K562 (cell line): Measurements from ENCODE around the gene TKTL1. TPM values are rescaled to one million over a fixed set of nuclear protein-coding genes. Genes with fewer than 3 reads are reported as not detected.

ENCODE experiments used
- ATF1 ChIP-seq, 2 experiments: fragments of 450-650 bp in 1 of 2; IDR thresholded peaks; 2 replicates each; pipeline ENCODE4 v1.6.1; 2016; ENCODE audit warnings: missing compliant biosample characterization in 1 of 2, missing genetic modification characterization in 1 of 2
- DDX20 ChIP-seq: fragments of 450-650 bp; IDR thresholded peaks from 2 replicates; pipeline ENCODE4 v1.6.1; 2016; ENCODE audit warnings: missing genetic modification characterization, low read depth, mild to moderate bottlenecking, missing compliant biosample characterization, moderate library complexity
- MCM2 ChIP-seq: fragments of 450-650 bp; IDR thresholded peaks from 2 replicates; pipeline ENCODE4 v1.6.1; 2017; ENCODE audit warnings: low read depth, mild to moderate bottlenecking
- SMAD3 ChIP-seq: fragments of 450-650 bp; formaldehyde crosslinking; conservative IDR thresholded peaks from 2 replicates; pipeline ENCODE4 v1.4.0; 2020; ENCODE audit warnings: mild to moderate bottlenecking
- TCF7L2 ChIP-seq: fragments of 150-350 bp; IDR thresholded peaks from 2 replicates; pipeline ENCODE4 v1.6.1; 2016; ENCODE audit warnings: low read depth, mild to moderate bottlenecking, low read length, moderate library complexity
- ZNF263 ChIP-seq: sonication (generic); formaldehyde crosslinking; IDR thresholded peaks from 2 replicates; pipeline ENCODE4 v1.8.0; 2022; ENCODE audit warnings: mild to moderate bottlenecking, missing genetic modification reagents, borderline replicate concordance
- ZNF3 ChIP-seq: fragments of 250-450 bp; sonication (Bioruptor Pico); IDR thresholded peaks from 2 replicates; pipeline ENCODE4 v1.5.0; 2021; ENCODE audit warnings: mild to moderate bottlenecking, moderate library complexity
- ZNF586 ChIP-seq: fragments of 450-650 bp; formaldehyde crosslinking; conservative IDR thresholded peaks from 2 replicates; pipeline ENCODE4 v1.4.0; 2020; ENCODE audit warnings: mild to moderate bottlenecking, moderate library complexity
- polyA plus RNA-seq, 8 experiments: library from polyadenylated mRNA; depleted of rRNA in 4 of 8; stranded (reverse) in 5 of 8; unstranded in 3 of 8; fragments of >200 nt; fragmentation: Nextera tagmentation in 2 of 8; fragmentation: Illumina TruSeq in 1 of 8; extraction: Ambion mirVana in 2 of 8; extraction: Trizol in 1 of 8; gene quantifications; 2 replicates each; pipeline versions ENCODE4 v1.2.1 to v1.2.3, GENCODE V29; 2011 to 2014; ENCODE audit warnings: inconsistent platforms in 1 of 8, missing spikeins in 1 of 8
- total RNA-seq, 7 experiments: library from RNA; depleted of rRNA in 6 of 7; stranded (reverse); fragments of >200 nt in 6 of 7; fragmentation: Illumina TruSeq in 2 of 7; extraction: Trizol in 2 of 7; gene quantifications; 2 replicates each; pipeline versions ENCODE4 v1.2.1 to v1.2.3, GENCODE V29; 2011 to 2021; ENCODE audit warnings: low replicate concordance in 1 of 7
- TF ChIP-seq, protein P1 (sequence below): sonication (generic); formaldehyde crosslinking; IDR thresholded peaks from 2 replicates; pipeline ENCODE4 v1.8.0; 2022; ENCODE audit warnings: mild to moderate bottlenecking, missing genetic modification reagents, borderline replicate concordance
- TF ChIP-seq, protein P2 (sequence below): fragments of 250-450 bp; sonication (Bioruptor Pico); IDR thresholded peaks from 2 replicates; pipeline ENCODE4 v1.8.0; 2022; ENCODE audit warnings: inconsistent platforms, mild to moderate bottlenecking, moderate library complexity, borderline replicate concordance
- TF ChIP-seq, protein P3 (sequence below): fragments of 250-450 bp; sonication (Bioruptor Pico); IDR thresholded peaks from 2 replicates; pipeline ENCODE4 v1.8.0; 2022; ENCODE audit warnings: moderate library complexity, mild to moderate bottlenecking, inconsistent platforms
- TF ChIP-seq, protein P4 (sequence below): fragments of 450-650 bp; IDR thresholded peaks from 2 replicates; pipeline ENCODE4 v1.6.1; 2016
- TF ChIP-seq, protein P5 (sequence below): fragments of 450-650 bp; IDR thresholded peaks from 2 replicates; pipeline ENCODE4 v1.6.1; 2016; ENCODE audit warnings: borderline replicate concordance
- TF ChIP-seq, protein P6 (sequence below): fragments of 450-650 bp; IDR thresholded peaks from 2 replicates; pipeline ENCODE4 v1.6.1; 2018; ENCODE audit not compliant: partially characterized antibody
- TF ChIP-seq, protein P7 (sequence below): fragments of 250-450 bp; sonication (Bioruptor Pico); IDR thresholded peaks from 2 replicates; pipeline ENCODE4 v1.5.0; 2021

TKTL1 gene
- total and polyA plus RNA-seq, 9 of the 15 experiments (the other 6 are each of a cell fraction or from before 2014, with no cell fraction given), result 0.18 to 0.71 (median 0.38) TPM

DNA sequence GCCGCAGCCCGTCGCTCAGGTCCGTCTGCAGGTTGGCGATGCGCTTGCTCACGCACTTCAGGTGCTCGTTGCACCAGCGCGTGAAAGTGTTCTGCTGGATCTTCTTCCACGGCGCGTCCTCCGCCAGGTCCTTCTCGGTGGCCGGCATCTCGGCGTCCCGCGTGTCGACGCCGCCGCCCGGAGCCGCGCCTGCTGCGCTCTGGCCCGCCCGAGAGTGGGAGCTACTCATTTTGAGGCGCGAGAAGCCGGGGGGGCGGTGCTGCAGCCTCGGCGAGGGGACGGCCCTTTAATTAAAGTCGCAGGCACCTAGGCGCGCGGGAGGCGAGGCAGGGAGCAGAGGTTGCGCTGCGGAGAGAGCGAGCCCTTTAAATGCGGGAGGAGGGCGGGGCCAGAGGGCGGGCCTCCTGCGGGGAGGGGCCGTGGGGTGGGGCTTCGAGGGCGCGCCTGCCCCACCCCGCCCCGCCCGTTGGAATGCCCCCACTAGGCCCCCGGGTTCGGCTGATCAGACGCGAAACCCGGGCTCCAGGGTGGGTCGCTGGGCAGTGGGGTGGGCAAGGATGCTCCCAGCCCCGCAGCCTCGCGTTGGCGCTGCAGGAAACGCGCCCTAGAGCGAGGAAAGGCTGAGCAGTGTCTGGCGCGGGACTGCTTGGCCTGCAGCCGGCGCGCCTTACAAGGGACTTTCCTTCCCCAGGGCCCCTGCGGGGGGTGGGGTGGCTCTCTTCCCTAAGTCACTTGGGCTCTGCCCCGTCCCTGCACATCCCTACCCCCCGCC lies 75.6 kb downstream of the TKTL1 start (continued):
- TF ChIP-seq, protein P1, sequence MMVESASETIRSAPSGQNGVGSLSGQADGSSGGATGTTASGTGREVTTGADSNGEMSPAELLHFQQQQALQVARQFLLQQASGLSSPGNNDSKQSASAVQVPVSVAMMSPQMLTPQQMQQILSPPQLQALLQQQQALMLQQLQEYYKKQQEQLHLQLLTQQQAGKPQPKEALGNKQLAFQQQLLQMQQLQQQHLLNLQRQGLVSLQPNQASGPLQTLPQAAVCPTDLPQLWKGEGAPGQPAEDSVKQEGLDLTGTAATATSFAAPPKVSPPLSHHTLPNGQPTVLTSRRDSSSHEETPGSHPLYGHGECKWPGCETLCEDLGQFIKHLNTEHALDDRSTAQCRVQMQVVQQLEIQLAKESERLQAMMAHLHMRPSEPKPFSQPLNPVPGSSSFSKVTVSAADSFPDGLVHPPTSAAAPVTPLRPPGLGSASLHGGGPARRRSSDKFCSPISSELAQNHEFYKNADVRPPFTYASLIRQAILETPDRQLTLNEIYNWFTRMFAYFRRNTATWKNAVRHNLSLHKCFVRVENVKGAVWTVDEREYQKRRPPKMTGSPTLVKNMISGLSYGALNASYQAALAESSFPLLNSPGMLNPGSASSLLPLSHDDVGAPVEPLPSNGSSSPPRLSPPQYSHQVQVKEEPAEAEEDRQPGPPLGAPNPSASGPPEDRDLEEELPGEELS (CRISPR knock-in tag), result no peak
- TF ChIP-seq, protein P2, sequence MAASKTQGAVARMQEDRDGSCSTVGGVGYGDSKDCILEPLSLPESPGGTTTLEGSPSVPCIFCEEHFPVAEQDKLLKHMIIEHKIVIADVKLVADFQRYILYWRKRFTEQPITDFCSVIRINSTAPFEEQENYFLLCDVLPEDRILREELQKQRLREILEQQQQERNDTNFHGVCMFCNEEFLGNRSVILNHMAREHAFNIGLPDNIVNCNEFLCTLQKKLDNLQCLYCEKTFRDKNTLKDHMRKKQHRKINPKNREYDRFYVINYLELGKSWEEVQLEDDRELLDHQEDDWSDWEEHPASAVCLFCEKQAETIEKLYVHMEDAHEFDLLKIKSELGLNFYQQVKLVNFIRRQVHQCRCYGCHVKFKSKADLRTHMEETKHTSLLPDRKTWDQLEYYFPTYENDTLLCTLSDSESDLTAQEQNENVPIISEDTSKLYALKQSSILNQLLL, result no peak
- no peak for TF ChIP-seq ZNF586
- TF ChIP-seq ZNF3 (CRISPR knock-in tag), result no peak
- TF ChIP-seq, protein P3, sequence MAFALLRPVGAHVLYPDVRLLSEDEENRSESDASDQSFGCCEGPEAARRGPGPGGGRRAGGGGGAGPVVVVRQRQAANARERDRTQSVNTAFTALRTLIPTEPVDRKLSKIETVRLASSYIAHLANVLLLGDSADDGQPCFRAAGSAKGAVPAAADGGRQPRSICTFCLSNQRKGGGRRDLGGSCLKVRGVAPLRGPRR (CRISPR knock-in tag), result no peak
- TF ChIP-seq, protein P4, sequence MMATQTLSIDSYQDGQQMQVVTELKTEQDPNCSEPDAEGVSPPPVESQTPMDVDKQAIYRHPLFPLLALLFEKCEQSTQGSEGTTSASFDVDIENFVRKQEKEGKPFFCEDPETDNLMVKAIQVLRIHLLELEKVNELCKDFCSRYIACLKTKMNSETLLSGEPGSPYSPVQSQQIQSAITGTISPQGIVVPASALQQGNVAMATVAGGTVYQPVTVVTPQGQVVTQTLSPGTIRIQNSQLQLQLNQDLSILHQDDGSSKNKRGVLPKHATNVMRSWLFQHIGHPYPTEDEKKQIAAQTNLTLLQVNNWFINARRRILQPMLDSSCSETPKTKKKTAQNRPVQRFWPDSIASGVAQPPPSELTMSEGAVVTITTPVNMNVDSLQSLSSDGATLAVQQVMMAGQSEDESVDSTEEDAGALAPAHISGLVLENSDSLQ, result no peak; the same call in 1 of the 2 replicates
- TF ChIP-seq SMAD3, result no peak
- TF ChIP-seq, protein P5, sequence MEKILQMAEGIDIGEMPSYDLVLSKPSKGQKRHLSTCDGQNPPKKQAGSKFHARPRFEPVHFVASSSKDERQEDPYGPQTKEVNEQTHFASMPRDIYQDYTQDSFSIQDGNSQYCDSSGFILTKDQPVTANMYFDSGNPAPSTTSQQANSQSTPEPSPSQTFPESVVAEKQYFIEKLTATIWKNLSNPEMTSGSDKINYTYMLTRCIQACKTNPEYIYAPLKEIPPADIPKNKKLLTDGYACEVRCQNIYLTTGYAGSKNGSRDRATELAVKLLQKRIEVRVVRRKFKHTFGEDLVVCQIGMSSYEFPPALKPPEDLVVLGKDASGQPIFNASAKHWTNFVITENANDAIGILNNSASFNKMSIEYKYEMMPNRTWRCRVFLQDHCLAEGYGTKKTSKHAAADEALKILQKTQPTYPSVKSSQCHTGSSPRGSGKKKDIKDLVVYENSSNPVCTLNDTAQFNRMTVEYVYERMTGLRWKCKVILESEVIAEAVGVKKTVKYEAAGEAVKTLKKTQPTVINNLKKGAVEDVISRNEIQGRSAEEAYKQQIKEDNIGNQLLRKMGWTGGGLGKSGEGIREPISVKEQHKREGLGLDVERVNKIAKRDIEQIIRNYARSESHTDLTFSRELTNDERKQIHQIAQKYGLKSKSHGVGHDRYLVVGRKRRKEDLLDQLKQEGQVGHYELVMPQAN, result peak; percentile 79; the same call in 1 of the 2 replicates
- no peak for TF ChIP-seq DDX20 (tag)
- no peak for TF ChIP-seq TCF7L2
- TF ChIP-seq, protein P6, sequence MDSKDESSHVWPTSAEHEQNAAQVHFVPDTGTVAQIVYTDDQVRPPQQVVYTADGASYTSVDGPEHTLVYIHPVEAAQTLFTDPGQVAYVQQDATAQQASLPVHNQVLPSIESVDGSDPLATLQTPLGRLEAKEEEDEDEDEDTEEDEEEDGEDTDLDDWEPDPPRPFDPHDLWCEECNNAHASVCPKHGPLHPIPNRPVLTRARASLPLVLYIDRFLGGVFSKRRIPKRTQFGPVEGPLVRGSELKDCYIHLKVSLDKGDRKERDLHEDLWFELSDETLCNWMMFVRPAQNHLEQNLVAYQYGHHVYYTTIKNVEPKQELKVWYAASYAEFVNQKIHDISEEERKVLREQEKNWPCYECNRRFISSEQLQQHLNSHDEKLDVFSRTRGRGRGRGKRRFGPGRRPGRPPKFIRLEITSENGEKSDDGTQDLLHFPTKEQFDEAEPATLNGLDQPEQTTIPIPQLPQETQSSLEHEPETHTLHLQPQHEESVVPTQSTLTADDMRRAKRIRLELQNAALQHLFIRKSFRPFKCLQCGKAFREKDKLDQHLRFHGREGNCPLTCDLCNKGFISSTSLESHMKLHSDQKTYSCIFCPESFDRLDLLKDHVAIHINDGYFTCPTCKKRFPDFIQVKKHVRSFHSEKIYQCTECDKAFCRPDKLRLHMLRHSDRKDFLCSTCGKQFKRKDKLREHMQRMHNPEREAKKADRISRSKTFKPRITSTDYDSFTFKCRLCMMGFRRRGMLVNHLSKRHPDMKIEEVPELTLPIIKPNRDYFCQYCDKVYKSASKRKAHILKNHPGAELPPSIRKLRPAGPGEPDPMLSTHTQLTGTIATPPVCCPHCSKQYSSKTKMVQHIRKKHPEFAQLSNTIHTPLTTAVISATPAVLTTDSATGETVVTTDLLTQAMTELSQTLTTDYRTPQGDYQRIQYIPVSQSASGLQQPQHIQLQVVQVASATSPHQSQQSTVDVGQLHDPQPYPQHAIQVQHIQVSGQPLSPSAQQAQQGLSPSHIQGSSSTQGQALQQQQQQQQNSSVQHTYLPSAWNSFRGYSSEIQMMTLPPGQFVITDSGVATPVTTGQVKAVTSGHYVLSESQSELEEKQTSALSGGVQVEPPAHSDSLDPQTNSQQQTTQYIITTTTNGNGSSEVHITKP, result no peak
- no peak for TF ChIP-seq ATF1 (CRISPR knock-in tag; IDR thresholded peaks at IDR 0.05)
- TF ChIP-seq ATF1 (tag; IDR thresholded peaks at IDR 0.05), result peak; percentile 51
- TF ChIP-seq MCM2, result no peak
- no peak for TF ChIP-seq ZNF263
- TF ChIP-seq, protein P7, sequence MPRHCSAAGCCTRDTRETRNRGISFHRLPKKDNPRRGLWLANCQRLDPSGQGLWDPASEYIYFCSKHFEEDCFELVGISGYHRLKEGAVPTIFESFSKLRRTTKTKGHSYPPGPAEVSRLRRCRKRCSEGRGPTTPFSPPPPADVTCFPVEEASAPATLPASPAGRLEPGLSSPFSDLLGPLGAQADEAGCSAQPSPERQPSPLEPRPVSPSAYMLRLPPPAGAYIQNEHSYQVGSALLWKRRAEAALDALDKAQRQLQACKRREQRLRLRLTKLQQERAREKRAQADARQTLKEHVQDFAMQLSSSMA, result peak; percentile 81
